Skeletal muscle tissue (tissue), 4 donors: ENCODE measurements around the gene RAET1L. TPM values are rescaled to one million over a fixed set of nuclear protein-coding genes. Genes with fewer than 3 reads are reported as not detected.
"Not testable (repeated sequence)": the region's sequence is repeated elsewhere in the genome, so short reads cannot be mapped to it uniquely, and the experiment has no call there.

Experiments used
- H3K27ac ChIP-seq: one replicate; pipeline ENCODE4 v1.7.0; 2013; ENCODE audit warnings: mild to moderate bottlenecking, low read depth, low read length, inconsistent platforms
- H3K27me3 ChIP-seq, 3 donors: one replicate each; pipeline ENCODE4 v1.7.0; 2013; ENCODE audit warnings: low read length in 3 of 3; ENCODE audit not compliant: control insufficient read depth in 3 of 3, insufficient read depth in 3 of 3
- H3K36me3 ChIP-seq, 3 donors: one replicate each; pipeline ENCODE4 v1.7.0; 2013; ENCODE audit warnings: low read length in 3 of 3; ENCODE audit not compliant: control insufficient read depth in 3 of 3, insufficient read depth in 3 of 3
- H3K4me1 ChIP-seq, 3 donors: one replicate each; pipeline ENCODE4 v1.7.0; 2013; ENCODE audit warnings: low read length in 3 of 3, mild to moderate bottlenecking in 3 of 3; ENCODE audit not compliant: control insufficient read depth in 3 of 3, insufficient read depth in 3 of 3
- H3K4me3 ChIP-seq, 3 donors: one replicate each; pipeline ENCODE4 v1.7.0; 2013; ENCODE audit warnings: low read length in 3 of 3
- H3K9ac ChIP-seq, 3 donors: one replicate each; pipeline ENCODE4 v1.7.0; 2013; ENCODE audit warnings: low read length in 3 of 3, mild to moderate bottlenecking in 3 of 3, moderate library complexity in 2 of 3, low read depth in 1 of 3
- H3K9me3 ChIP-seq, 3 donors: one replicate each; pipeline ENCODE4 v1.7.0; 2013; ENCODE audit warnings: low read length in 3 of 3; ENCODE audit not compliant: control insufficient read depth in 3 of 3
- total RNA-seq: library from RNA; depleted of rRNA; stranded (reverse); fragments of >200 nt; gene quantifications from one replicate; pipeline ENCODE4 v1.2.3, GENCODE V29; 2014
- donor health status: Osteomylitis.

Gene RAET1L
- total RNA-seq, 1 donor from 2014 or later: not detected

DNA sequence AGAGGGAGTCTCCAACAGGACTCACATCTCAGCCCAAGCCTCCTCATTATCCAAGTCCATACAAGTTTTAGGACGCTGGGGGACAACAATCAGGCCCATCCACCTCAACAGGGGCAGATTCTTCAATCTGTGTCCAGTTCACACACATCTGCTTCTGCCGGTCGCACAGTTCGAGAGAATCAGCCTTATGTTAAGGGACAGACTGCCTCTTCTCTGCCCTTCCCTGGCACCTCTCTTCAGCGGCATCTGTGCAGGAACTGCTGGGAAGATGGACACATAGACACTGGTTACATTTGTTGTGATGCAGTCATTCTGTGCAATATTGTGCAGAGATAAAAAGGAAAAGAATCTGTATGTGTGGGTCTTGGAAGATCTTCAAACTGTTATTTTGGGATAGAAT, 40.6 kb downstream of the RAET1L start:
- Histone ChIP-seq H3K9ac (no peak overlapping the region), H3K4me3 (no peak overlapping the region), H3K4me1 (peaks cover under 1% of the 10 kb centered on the region in 3 donors), H3K27me3 (peaks cover 58 to 71% (median 71%) of the 10 kb centered on the region in 3 donors), H3K9me3 (peaks cover 0 to 9% (median 8%) of the 10 kb centered on the region in 3 donors), H3K36me3 (no peaks in the 10 kb centered on the region), H3K27ac (no peak overlapping the region)

DNA sequence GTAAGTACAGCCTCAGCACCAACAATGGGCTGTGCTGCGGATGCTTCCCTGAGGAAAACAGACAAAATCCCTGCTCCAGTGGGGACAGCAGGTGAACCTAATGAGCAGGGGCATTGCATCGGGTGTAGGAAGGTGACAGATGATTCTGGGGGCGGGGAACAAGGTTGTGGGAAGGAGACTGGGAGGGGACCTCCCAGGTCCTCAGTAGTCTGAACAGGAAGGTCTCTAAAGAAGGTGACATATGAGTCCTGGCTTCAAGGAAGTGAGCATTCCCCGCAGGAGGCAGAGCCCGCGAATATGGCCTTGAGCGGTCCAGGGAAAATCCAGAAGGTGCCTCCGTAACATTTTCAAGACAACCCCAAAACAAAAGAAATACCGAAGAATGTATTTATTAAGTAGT, 42.2 kb downstream of the RAET1L start:
- Histone ChIP-seq H3K36me3 (no peaks in the 10 kb centered on the region), H3K27me3 (peaks cover 41 to 64% (median 64%) of the 10 kb centered on the region in 3 donors), H3K27ac (no peak overlapping the region), H3K4me3 (no peak overlapping the region), H3K4me1 (no peaks in the 10 kb centered on the region), H3K9ac (no peak overlapping the region), H3K9me3 (peaks cover 0 to under 1% (median under 1%) of the 10 kb centered on the region in 3 donors)

DNA sequence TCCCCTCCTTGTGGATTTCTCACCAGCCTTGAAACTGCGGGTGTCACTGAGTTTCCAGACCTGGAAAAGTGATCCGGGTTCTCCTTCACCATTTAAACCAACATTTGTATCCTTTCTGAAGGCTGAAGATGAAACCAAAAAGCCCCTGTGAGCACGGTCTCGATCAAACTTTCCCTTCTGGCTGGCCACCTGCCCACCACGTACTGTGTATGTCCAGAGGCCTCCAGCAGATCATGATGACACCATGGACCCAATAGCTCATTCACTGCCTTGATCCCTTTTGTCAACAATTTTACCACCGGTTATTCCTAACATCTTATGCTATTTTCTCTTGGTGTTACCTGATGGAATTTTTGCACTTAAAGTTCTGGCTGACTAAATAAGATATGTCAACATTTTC, 46.0 kb downstream of the RAET1L start:
- H3K4me1 ChIP-seq: no peaks in the 10 kb centered on the region
- no peak overlapping the region for H3K27ac ChIP-seq
- H3K4me3 ChIP-seq: no peak overlapping the region
- H3K9ac ChIP-seq: no peak overlapping the region
- H3K9me3 ChIP-seq: no peaks in the 10 kb centered on the region
- H3K36me3 ChIP-seq: no peaks in the 10 kb centered on the region
- H3K27me3 ChIP-seq: peaks cover 20 to 59% (median 42%) of the 10 kb centered on the region in 3 donors

DNA sequence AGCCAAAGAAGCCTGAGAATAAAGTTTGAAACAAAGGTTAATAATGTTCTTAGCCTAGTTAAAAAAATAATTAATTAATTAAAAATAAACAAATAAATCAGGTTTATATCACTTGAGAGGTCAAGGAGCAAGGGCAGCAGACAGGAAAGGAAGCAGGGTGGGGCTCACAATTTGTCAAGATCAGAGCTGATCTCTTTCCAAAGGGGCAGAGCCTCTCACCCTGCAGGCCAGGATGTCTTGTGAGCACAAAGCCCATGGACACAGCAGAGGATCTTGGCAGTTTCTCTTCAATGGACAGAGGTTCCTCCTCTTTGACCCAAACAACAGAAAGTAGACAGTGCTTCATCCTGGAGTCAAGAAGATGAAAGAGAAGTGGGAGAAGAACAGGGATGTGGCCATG, 46.7 kb downstream of the RAET1L start:
- no peaks in the 10 kb centered on the region for H3K9me3 ChIP-seq
- no peaks in the 10 kb centered on the region for H3K4me1 ChIP-seq
- no peak overlapping the region for H3K4me3 ChIP-seq
- no peaks in the 10 kb centered on the region for H3K36me3 ChIP-seq
- no peak overlapping the region for H3K27ac ChIP-seq
- H3K27me3 ChIP-seq: peaks cover 23 to 62% (median 44%) of the 10 kb centered on the region in 3 donors
- H3K9ac ChIP-seq: no peak overlapping the region

DNA sequence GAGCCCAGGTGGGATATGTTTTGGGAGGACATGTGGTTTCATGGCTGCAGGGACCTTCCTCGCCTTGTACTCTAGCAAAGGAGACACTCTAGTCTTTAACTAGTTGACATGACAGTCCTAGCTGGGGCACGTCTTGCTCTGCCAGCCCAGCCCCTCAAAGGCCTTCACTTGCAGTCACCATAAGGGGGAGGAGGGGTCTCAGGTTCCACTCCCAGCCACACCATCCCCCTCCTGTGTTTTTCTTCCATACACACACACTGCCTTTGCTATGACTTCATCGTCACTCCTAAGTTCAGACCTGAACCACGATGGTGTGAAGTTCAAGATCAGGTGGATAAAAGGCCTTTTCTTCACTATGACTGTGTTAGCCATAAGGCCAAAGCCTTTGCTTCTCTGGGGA, 48.1 kb downstream of the RAET1L start:
- Histone ChIP-seq H3K36me3 (no peaks in the 10 kb centered on the region), H3K27me3 (peaks cover 13 to 54% (median 33%) of the 10 kb centered on the region in 3 donors), H3K9ac (no peak overlapping the region), H3K4me3 (no peak overlapping the region), H3K27ac (no peak overlapping the region), H3K4me1 (no peaks in the 10 kb centered on the region), H3K9me3 (no peaks in the 10 kb centered on the region)

DNA sequence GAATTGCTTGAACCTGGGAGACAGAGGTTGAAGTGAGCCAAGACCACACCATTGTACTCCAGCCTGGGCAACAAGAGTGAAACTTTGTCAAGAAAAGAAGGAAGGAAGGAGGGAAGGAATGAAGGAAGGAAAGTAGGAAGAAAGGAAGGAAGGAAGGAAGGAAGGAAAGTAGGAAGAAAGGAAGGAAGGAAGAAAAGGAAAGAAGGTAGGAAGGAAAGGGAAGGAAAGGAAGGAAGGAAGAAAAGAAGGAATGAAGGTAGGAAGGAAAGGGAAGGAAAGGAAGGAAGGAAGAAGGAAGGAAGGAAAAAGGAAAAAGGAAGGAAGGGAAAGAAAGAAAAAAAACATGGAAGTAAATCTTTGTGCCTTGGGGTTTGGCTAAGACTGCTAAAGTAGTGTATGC, 49.9 kb downstream of the RAET1L start:
- Histone ChIP-seq H3K36me3 (no peaks in the 10 kb centered on the region), H3K27ac (no peak overlapping the region), H3K4me1 (no peaks in the 10 kb centered on the region), H3K9me3 (no peaks in the 10 kb centered on the region), H3K4me3 (no peak overlapping the region), H3K27me3 (peaks cover 13 to 42% (median 32%) of the 10 kb centered on the region in 3 donors), H3K9ac (no peak overlapping the region)

DNA sequence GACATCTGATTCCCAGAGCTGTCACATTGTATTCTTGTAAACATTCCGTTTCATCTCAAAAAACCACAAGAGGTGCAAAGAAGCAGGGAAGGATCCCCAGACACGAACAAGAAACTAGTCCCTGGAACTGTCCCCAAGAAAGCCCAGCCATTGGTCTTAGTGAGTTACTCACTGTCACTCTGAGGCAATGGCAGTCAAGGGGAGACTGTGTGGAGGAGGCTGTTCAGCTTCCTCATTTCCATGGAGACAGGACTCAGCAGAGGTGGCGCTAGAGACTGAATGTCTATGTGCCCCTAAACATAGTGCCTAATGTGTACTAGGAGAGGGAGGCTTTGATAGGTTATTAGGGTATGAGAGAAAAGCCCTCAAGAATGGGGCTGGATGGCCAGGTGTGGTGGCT, 50.5 kb downstream of the RAET1L start:
- no peak overlapping the region for H3K27ac ChIP-seq
- H3K4me1 ChIP-seq: no peaks in the 10 kb centered on the region
- no peak overlapping the region for H3K9ac ChIP-seq
- H3K27me3 ChIP-seq: peaks cover 17 to 48% (median 38%) of the 10 kb centered on the region in 3 donors
- no peak overlapping the region for H3K4me3 ChIP-seq
- H3K9me3 ChIP-seq: no peaks in the 10 kb centered on the region
- H3K36me3 ChIP-seq: no peaks in the 10 kb centered on the region

DNA sequence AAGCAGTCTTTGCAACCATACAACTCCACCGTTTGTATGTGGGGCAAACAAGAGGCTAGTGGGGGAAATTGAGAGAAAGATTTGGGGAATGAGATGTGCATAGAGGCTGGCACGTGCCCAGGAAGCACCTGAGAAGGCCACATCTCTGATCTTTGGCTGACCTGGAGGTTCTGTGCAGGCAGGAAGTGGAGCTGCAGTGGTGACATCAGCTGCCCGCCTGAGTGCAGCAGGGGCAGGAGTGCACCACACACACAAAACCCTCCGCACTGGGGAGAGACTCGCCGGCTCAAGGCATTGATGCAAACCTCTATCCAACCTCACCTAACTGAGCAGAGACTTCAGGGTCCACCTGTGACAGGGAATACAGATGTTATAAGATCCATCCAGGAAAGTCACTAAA, 50.9 kb downstream of the RAET1L start:
- not testable (repeated sequence) for H3K9me3 ChIP-seq, H3K4me3 ChIP-seq, H3K27ac ChIP-seq, H3K9ac ChIP-seq, H3K4me1 ChIP-seq, H3K36me3 ChIP-seq
- peaks cover 22 to 52% (median 41%) of the 10 kb centered on the region in 3 donors for H3K27me3 ChIP-seq

DNA sequence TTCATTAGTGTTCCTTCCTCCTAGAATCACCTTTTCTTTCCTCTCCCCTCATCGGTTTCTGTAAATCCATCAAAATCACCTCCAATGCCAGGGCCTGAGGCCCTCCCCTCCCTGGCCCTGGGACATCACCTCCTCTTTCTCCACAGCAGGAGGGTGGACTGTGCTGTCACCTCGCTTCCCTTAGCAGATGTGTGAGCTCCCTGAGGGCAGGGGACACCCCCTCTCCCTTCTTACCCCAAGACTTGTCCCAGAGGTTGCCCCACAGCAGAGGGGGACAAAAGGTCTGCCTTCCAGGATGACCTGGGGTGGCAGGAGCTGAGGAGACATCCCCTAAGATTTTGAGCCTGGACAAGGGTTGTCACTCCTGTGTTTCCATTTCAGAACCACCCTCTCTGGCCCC, 55.7 kb downstream of the RAET1L start:
- no peaks in the 10 kb centered on the region for H3K9me3 ChIP-seq
- peaks cover 8 to 11% (median 10%) of the 10 kb centered on the region in 3 donors for H3K4me1 ChIP-seq
- no peaks in the 10 kb centered on the region for H3K36me3 ChIP-seq
- H3K27ac ChIP-seq: no peak overlapping the region
- H3K4me3 ChIP-seq: no peak overlapping the region
- peaks cover 43 to 57% (median 54%) of the 10 kb centered on the region in 3 donors for H3K27me3 ChIP-seq
- H3K9ac ChIP-seq: no peak overlapping the region

DNA sequence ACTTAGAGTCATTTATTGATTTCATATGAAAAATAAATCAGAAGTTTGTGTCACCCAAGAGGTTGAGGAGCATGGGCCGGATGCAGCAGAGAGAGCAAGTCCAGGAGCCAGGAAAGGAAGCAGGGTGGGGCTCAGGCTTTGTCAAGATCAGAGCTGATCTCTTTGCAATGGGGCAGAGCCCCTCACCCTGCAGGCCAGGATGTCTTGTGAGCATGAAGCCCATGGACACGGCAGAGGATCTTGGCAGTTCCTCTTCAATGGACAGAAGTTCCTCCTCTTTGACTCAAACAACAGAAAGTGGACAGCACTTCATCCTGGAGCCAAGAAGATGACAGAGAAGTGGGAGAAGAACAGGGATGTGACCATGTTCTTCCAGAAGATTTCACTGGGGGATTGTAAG, 56.4 kb downstream of the RAET1L start:
- H3K36me3 ChIP-seq, H3K27ac ChIP-seq, H3K9me3 ChIP-seq, H3K9ac ChIP-seq, H3K4me3 ChIP-seq: not testable (repeated sequence)
- peaks cover 15 to 18% (median 17%) of the 10 kb centered on the region in 3 donors for H3K4me1 ChIP-seq
- H3K27me3 ChIP-seq: peaks cover 46 to 59% (median 56%) of the 10 kb centered on the region in 3 donors
